Common myeloid progenitor, CD34-positive (primary cell): ENCODE results near the gene CA7.

Experiments used
- CTCF ChIA-PET: fragments of 350-600 bp; sonication (Branson Sonifier 250); formaldehyde crosslinking; loops from one replicate; lab custom pipeline; 2021; ENCODE audit warnings: antibody characterized with exemption; lab: Charles Lee
- POLR2A ChIA-PET: fragments of 350-600 bp; sonication (Branson Sonifier 250); formaldehyde crosslinking; loops from one replicate; lab custom pipeline; 2021; ENCODE audit warnings: antibody characterized with exemption; lab: Charles Lee
- DNase-seq, 3 donors: peaks; one replicate each; pipeline versions ENCODE4 v3.0.0 to v3.0.0-alpha.2; 2013
- H3K27ac ChIP-seq, 2 experiments: 1 replicate in 1 of 2; 2 replicates in 1 of 2; pipeline ENCODE4 v1.7.0; 2013; ENCODE audit warnings: inconsistent platforms in 2 of 2, low read length in 2 of 2, mild to moderate bottlenecking in 2 of 2, low read depth in 1 of 2, moderate library complexity in 1 of 2; ENCODE audit not compliant: severe bottlenecking in 2 of 2, insufficient read depth in 1 of 2, poor library complexity in 1 of 2
- H3K27me3 ChIP-seq, 5 experiments: replicated peaks in 2 of 5; 1 replicate in 3 of 5; 2 replicates in 2 of 5; pipeline versions ENCODE4 v1.6.1 to v1.7.0; 2013; ENCODE audit warnings: low read length in 4 of 5, mild to moderate bottlenecking in 2 of 5, moderate library complexity in 2 of 5, inconsistent platforms in 1 of 5; ENCODE audit not compliant: insufficient read depth in 5 of 5, control insufficient read depth in 4 of 5
- H3K36me3 ChIP-seq, 4 experiments: 1 replicate in 2 of 4; 2 replicates in 2 of 4; pipeline versions ENCODE4 v1.6.1 to v1.7.0; 2013; ENCODE audit warnings: low read length in 3 of 4, control low read depth in 1 of 4, mild to moderate bottlenecking in 1 of 4; ENCODE audit not compliant: control insufficient read depth in 4 of 4, insufficient read depth in 4 of 4
- H3K4me1 ChIP-seq, 4 experiments: 1 replicate in 3 of 4; 2 replicates in 1 of 4; pipeline versions ENCODE4 v1.6.1 to v1.7.1; 2013; ENCODE audit warnings: low read length in 3 of 4, mild to moderate bottlenecking in 3 of 4, control low read depth in 1 of 4, inconsistent platforms in 1 of 4, moderate library complexity in 1 of 4; ENCODE audit not compliant: control insufficient read depth in 4 of 4, insufficient read depth in 4 of 4; ENCODE audit errors: control extremely low read depth in 1 of 4
- H3K4me3 ChIP-seq, 7 experiments: 1 replicate in 4 of 7; 2 replicates in 3 of 7; pipeline versions ENCODE4 v1.5.1 to v1.7.0; 2013; ENCODE audit warnings: mild to moderate bottlenecking in 7 of 7, low read length in 6 of 7, moderate library complexity in 6 of 7, inconsistent platforms in 2 of 7, low read depth in 2 of 7, control low read depth in 1 of 7; ENCODE audit not compliant: insufficient read depth in 4 of 7, control insufficient read depth in 1 of 7; ENCODE audit errors: extremely low read depth in 1 of 7
- H3K9me3 ChIP-seq, 5 experiments: 1 replicate in 4 of 5; 2 replicates in 1 of 5; pipeline versions ENCODE4 v1.6.1 to v1.7.1; 2013; ENCODE audit warnings: low read length in 4 of 5, mild to moderate bottlenecking in 2 of 5, inconsistent platforms in 1 of 5, low read depth in 1 of 5, moderate library complexity in 1 of 5; ENCODE audit not compliant: control insufficient read depth in 4 of 5, insufficient read depth in 2 of 5; ENCODE audit errors: control extremely low read depth in 1 of 5
- WGBS: methylation state at CpG from one replicate; pipeline ENCODE4 v1.1.5; 2013; ENCODE audit not compliant: insufficient coverage; 5-methylcytosine and 5-hydroxymethylcytosine counted together

The CA7 gene

GRCh38 chr16:66874079-66874775 is 30.0 kb downstream of the CA7 start:
- Histone ChIP-seq H3K27ac (no peak overlapping the region), H3K27me3 (no peaks in the 10 kb centered on the region), H3K9me3 (no peaks in the 10 kb centered on the region), H3K4me3 (no peak overlapping the region), H3K4me1 (peaks cover 6 to 32% (median 20%) of the 10 kb centered on the region in 4 experiments), H3K36me3 (no peaks in the 10 kb centered on the region)
- ChIA-PET POLR2A (no interaction called here), CTCF (interaction anchor here (0.7 to 2.8 kb wide), 8 partner anchors 18 to 134 kb away, joined by 3 to 16 read pairs (median 3); partner anchors contain the start of gene NAE1)
- DNase-seq: peak in 2 of 3 donors; percentile 31 to 51
- no CpG with 5 or more reads among the region's 1 CpG for WGBS

GRCh38 chr16:66878067-66878466 is 33.9 kb downstream of the CA7 start:
- 83% methylated on average over 1 of the region's 5 CpGs for WGBS
- no peak overlapping the region for H3K27ac ChIP-seq
- ChIA-PET CTCF (interaction anchor here (0.7 to 1.3 kb wide), 4 partner anchors 12 to 48 kb away, joined by 3 to 4 read pairs (median 3); partner anchors contain the start of gene NAE1), POLR2A (no interaction called here)
- peaks cover 0 to 2% (median 0%) of the 10 kb centered on the region in 4 experiments for H3K36me3 ChIP-seq
- no peaks in the 10 kb centered on the region for H3K9me3 ChIP-seq
- H3K27me3 ChIP-seq: no peaks in the 10 kb centered on the region
- peaks cover 6 to 44% (median 36%) of the 10 kb centered on the region in 4 experiments for H3K4me1 ChIP-seq
- H3K4me3 ChIP-seq: no peak overlapping the region
- DNase-seq: peak; percentile 46 to 82 (median 81)

- peak; percentile 89 to 93 (median 91) for DNase-seq
- peak within 1 kb of the TSS; percentile 53 to 85 (median 74) for H3K4me3 ChIP-seq
- H3K4me1 ChIP-seq: peaks cover 6 to 35% (median 29%) of the 10 kb centered on the region in 4 experiments
- no peaks in the 10 kb centered on the region for H3K27me3 ChIP-seq
- under 1% methylated on average over 45 of the region's 58 CpGs for WGBS
- H3K27ac ChIP-seq: no peak within 1 kb of the TSS
- peaks cover 7 to 16% (median 12%) of the 10 kb centered on the region in 4 experiments for H3K36me3 ChIP-seq
- ChIA-PET POLR2A (interaction anchor here (0.7 kb wide), 1 partner anchor 9 kb away, joined by 3 read pairs; no protein-coding TSS in a partner anchor), CTCF (interaction anchor here (0.8 to 3.3 kb wide), 12 partner anchors 10 to 222 kb away, joined by 3 to 14 read pairs (median 4); no protein-coding TSS in a partner anchor)
- no peaks in the 10 kb centered on the region for H3K9me3 ChIP-seq
Observed at GRCh38 chr16:66880288-66881013, 36.2 kb downstream of the CA7 start, which contains the start of gene PDP2. Gene PDP2, plus strand, starts transcription at chr16:66880515. Its CDS starts 3,770 bp downstream, at chr16:66884285.

GRCh38 chr16:66881014-66881417 is 36.8 kb downstream of the CA7 start:
- H3K27me3 ChIP-seq: no peaks in the 10 kb centered on the region
- ChIA-PET POLR2A (no interaction called here), CTCF (interaction anchor here (0.8 to 3.3 kb wide), 12 partner anchors 9 to 222 kb away, joined by 3 to 14 read pairs (median 4); no protein-coding TSS in a partner anchor)
- H3K36me3 ChIP-seq: peaks cover 8 to 21% (median 16%) of the 10 kb centered on the region in 4 experiments
- peak in 1 of 3 donors; percentile 25 for DNase-seq
- peaks cover 6 to 35% (median 29%) of the 10 kb centered on the region in 4 experiments for H3K4me1 ChIP-seq
- no peak overlapping the region for H3K27ac ChIP-seq
- peak overlapping the region; percentile 53 to 85 (median 74) for H3K4me3 ChIP-seq
- WGBS: 0% methylated on average over 12 of the region's 23 CpGs
- H3K9me3 ChIP-seq: no peaks in the 10 kb centered on the region

- no peak overlapping the region for H3K27ac ChIP-seq
- CTCF ChIA-PET: interaction anchor here (1.0 to 3.3 kb wide), 11 partner anchors 9 to 273 kb away, joined by 3 to 14 read pairs (median 4); no protein-coding TSS in a partner anchor
- no peaks in the 10 kb centered on the region for H3K9me3 ChIP-seq
- no peak for DNase-seq
- peaks cover 14 to 25% (median 17%) of the 10 kb centered on the region in 4 experiments for H3K36me3 ChIP-seq
- 100% methylated on average over 1 of the region's 2 CpGs for WGBS
- H3K27me3 ChIP-seq: no peaks in the 10 kb centered on the region
- POLR2A ChIA-PET: no interaction called here
- H3K4me3 ChIP-seq: peak overlapping the region in 3 of 7 experiments; percentile 45 to 69 (median 45)
- H3K4me1 ChIP-seq: peaks cover 6 to 36% (median 30%) of the 10 kb centered on the region in 4 experiments
Observed at GRCh38 chr16:66881560-66881959, 37.3 kb downstream of the CA7 start.

GRCh38 chr16:66881964-66882508 is 37.8 kb downstream of the CA7 start:
- Histone ChIP-seq H3K4me3 (no peak overlapping the region), H3K27ac (no peak overlapping the region), H3K36me3 (peaks cover 15 to 28% (median 19%) of the 10 kb centered on the region in 4 experiments), H3K27me3 (no peaks in the 10 kb centered on the region), H3K4me1 (peaks cover 6 to 40% (median 31%) of the 10 kb centered on the region in 4 experiments), H3K9me3 (no peaks in the 10 kb centered on the region)
- ChIA-PET POLR2A (no interaction called here), CTCF (interaction anchor here (0.6 to 3.3 kb wide), 10 partner anchors 8 to 273 kb away, joined by 3 to 14 read pairs (median 3); no protein-coding TSS in a partner anchor)
- WGBS: 78% methylated on average over 6 of the region's 8 CpGs
- peak in 1 of 3 donors; percentile 26 for DNase-seq
